HG02610 (cell line): ENCODE data around the gene RFC4.

Experiments used
- ATAC-seq: cut with Tn5 transposase; IDR thresholded peaks from one replicate; pipeline ENCODE4 v1.9.1; 2021; ENCODE audit warnings: mild to moderate bottlenecking, moderate library complexity; ENCODE audit not compliant: unreplicated experiment

Gene RFC4

DNA sequence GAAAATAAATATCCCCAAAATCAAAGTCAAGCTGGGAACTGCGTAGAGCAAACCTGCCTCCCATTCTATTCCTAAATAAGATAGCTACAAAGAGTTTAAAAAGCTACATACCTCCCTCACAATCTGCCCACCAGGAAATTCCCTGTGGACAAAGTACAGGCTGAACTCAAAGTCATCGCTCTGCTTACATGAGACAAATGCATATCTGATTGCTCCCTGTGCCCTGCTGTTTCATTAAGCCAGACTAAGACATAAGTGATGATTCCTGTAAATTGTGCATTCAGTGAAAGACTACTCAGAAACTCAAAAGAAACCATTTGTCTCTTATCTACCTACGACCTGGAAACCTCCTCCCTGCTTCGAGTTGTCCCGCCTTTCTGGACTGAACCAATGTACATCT is 51.4 kb downstream of the RFC4 start:
- no peak for ATAC-seq

DNA sequence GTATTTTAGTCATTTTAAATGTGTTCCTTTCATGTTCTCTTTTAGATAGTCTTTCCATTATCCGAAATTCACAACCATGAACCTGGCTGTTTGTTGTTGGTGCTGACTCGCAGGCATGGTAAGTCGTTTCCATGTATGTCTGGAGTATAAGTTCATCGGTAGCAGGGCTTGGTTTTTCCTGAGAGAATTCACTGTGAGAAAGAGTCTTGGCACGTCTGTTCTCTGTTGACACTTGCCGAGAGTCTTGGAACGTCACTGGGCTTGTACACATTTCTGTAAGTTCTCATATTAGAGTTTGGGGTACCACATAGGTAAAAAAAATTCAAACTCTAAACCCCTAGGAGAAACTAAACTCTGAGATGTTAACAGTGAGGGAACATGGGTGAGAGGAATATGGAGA is 52.3 kb downstream of the RFC4 start:
- no peak for ATAC-seq

DNA sequence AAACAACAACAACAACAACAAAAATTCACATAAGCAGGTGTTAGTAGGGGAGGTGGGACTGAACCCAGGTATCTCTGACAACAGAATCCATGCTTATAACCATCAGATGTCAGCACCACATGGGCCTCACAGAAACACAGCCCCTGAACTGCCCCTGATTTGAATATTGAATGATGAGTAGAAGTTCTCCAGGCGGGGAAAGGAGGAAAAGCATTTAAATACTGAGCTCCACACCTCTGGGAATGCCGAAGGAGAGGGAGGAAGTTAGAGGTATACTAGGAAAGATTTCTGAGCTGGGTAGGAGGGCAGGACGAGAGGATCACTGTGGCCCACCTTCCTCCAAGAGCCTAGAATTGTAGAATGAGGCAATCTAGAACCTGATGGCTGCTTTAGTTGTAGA is 54.8 kb downstream of the RFC4 start:
- ATAC-seq = no peak

DNA sequence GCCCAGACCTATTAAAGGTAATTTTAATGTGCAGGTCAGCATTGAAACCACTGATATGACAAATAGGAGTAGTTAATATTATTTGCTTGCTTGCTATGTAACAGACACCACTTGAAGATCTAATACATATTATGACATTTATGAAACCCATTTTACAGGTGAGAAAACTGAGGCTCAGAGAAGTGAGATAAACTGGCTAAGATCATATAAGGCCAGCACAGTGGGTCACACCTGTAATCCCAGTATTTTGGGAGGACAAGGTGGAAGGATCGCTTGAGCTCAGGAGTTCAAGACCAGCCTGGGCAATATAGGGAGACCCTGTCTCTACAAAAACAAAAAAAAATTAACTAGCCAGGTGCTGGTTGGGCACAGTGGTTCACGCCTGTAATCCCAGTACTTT is 56.0 kb downstream of the RFC4 start:
- no peak for ATAC-seq

DNA sequence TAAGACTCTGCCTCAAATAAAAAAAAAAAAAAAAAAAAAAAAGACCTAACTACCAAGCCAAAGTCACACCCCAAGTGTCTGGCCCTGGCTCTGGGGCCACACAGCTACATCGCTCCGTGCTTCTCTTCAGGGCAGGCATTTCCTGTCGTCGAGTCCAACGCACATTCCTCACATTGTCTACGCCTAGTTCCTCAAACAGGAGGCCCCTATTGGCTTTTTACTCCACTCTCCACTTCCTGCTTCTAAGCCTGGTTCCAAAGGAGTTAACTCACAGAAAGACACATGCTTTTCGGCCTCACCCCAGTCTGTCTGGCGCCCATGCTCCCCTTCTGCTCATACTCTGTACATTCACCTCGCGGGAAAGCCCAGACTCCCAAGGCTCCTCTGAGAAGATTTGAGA is 60.3 kb downstream of the RFC4 start:
- no peak for ATAC-seq

DNA sequence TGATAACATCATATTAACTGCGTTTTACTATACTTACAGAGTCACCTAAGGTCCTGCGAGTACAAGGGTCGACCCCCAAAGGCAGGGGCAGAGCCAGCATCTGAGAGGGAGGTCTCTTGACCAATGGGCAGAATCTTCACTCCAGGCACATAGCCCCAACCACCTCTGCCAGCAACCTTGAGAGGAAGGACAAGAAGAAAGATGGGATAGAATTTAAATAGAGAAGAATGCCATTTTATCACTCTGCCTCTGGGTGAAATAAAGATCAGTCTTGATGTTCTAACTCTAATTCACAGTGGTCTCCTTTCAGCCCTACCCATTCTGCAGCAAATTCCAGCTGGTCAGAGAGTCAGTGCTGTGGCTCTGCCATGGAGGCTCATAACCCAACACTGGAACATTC is 62.6 kb downstream of the RFC4 start:
- ATAC-seq = no peak

DNA sequence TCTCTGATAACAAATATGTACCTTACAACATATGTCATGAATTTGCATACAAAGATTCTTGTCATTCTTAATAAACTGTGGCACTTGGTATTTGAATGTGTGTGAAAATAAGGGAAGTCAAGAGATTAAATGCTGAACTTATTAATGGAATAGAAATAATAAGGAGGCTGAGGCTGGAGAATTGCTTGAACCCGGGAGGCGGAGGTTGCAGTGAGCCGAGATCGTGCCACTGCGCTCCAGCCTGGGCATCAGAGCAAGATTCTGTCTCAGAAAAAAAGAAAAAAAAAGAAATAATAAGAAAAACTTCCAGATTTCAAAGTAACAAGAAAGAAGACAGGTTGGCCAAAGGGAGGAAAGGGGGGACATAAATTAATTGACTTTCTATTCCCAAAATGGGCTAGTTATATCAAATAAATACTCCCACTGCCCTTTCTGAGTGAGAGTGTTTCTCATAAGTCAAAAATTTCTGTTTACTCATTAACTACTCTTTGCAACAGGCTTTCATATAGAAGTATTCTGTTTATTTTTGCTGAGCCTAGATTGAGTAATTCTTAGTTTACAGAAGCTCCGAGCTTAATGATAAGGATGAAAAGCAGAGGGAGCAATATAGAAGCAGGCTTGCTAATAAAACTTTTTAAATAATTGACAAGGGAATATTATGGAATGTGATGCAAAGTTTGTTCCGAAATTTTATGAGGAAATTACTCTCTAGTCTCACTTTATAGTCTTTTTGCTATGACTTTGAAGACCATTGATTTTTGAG is 63.5 kb downstream of the RFC4 start:
- no peak for ATAC-seq
